Cardiac muscle cell (in vitro differentiated cells and primary cell): ENCODE measurements around the gene PIGQ. TPM values are rescaled to one million over a fixed set of nuclear protein-coding genes. Genes with fewer than 3 reads are reported as not detected.

Experiments
- DNase-seq, 2 donors: peaks; one replicate each; pipeline versions ENCODE4 v3.0.0 to v3.0.0-alpha.2; 2010 to 2017; ENCODE audit warnings: low read depth in 1 of 2, low spot score in 1 of 2
- H3K27ac ChIP-seq: fragments of 200-600 bp; sonication (generic); 2 replicates; pipeline ENCODE4 v1.5.1; 2016
- H3K27me3 ChIP-seq: fragments of 200-600 bp; sonication (generic); 2 replicates; pipeline ENCODE4 v1.6.0; 2016; ENCODE audit warnings: control low read depth
- H3K36me3 ChIP-seq: fragments of 200-600 bp; sonication (generic); 2 replicates; pipeline ENCODE4 v1.5.1; 2016; ENCODE audit warnings: control low read depth
- H3K4me1 ChIP-seq: fragments of 200-600 bp; sonication (generic); 2 replicates; pipeline ENCODE4 v1.8.1; 2017; ENCODE audit warnings: low read depth, mild to moderate bottlenecking, mixed run types
- H3K4me3 ChIP-seq: fragments of 200-600 bp; sonication (generic); 2 replicates; pipeline ENCODE4 v1.5.1; 2016; ENCODE audit warnings: mild to moderate bottlenecking
- H3K9me3 ChIP-seq: fragments of 200-600 bp; sonication (generic); 2 replicates; pipeline ENCODE4 v1.5.1; 2017; ENCODE audit warnings: low read depth, mild to moderate bottlenecking, control low read depth
- CTCF ChIP-seq: IDR thresholded peaks from 2 replicates; pipeline ENCODE4 v1.5.1; 2012; ENCODE audit warnings: low read depth, mild to moderate bottlenecking, low read length
- polyA plus RNA-seq: library from polyadenylated mRNA; unstranded; fragments of >200 nt; fragmentation: Nextera tagmentation; extraction: Ambion mirVana; gene quantifications from 2 replicates; pipeline ENCODE4 v1.2.1, GENCODE V29; 2016
- total RNA-seq: library from RNA; depleted of rRNA; stranded (reverse); fragments of >200 nt; gene quantifications from 2 replicates; pipeline ENCODE4 v1.2.3, GENCODE V29; 2016

PIGQ gene
- total and polyA plus RNA-seq, 2 experiments from 2014 or later: 110 to 124 TPM

- Histone ChIP-seq H3K9me3 (no peaks in the 10 kb centered on the region), H3K4me1 (peaks cover 13% of the 10 kb centered on the region), H3K36me3 (no peaks in the 10 kb centered on the region), H3K27me3 (no peaks in the 10 kb centered on the region), H3K4me3 (no peak overlapping the region), H3K27ac (no peak overlapping the region)
- TF ChIP-seq CTCF: no peak
- DNase-seq: no peak
Measured at GRCh38 chr16:583470-583814, 13.7 kb downstream of the PIGQ start.

- no peak for DNase-seq
- H3K4me1 ChIP-seq: peaks cover 13% of the 10 kb centered on the region
Measured at GRCh38 chr16:583815-584591, 14.2 kb downstream of the PIGQ start.

GRCh38 chr16:585351-585750 lies 15.6 kb downstream of the PIGQ start:
- TF ChIP-seq CTCF: no peak
- no peak overlapping the region for H3K27ac ChIP-seq
- peaks cover 13% of the 10 kb centered on the region for H3K4me1 ChIP-seq
- H3K36me3 ChIP-seq: no peaks in the 10 kb centered on the region
- H3K4me3 ChIP-seq: no peak overlapping the region
- no peak for DNase-seq
- H3K27me3 ChIP-seq: no peaks in the 10 kb centered on the region
- no peaks in the 10 kb centered on the region for H3K9me3 ChIP-seq

More at GRCh38 chr16:583815-584591, 14.2 kb downstream of the PIGQ start:
- Histone ChIP-seq H3K36me3 (no peaks in the 10 kb centered on the region), H3K27me3 (no peaks in the 10 kb centered on the region), H3K4me3 (no peak overlapping the region), H3K27ac (no peak overlapping the region), H3K9me3 (no peaks in the 10 kb centered on the region)
- TF ChIP-seq CTCF: no peak

GRCh38 chr16:586047-586644 lies 16.4 kb downstream of the PIGQ start:
- Histone ChIP-seq H3K4me1 (peaks cover 19% of the 10 kb centered on the region), H3K4me3 (no peak overlapping the region), H3K36me3 (no peaks in the 10 kb centered on the region), H3K9me3 (no peaks in the 10 kb centered on the region), H3K27ac (no peak overlapping the region), H3K27me3 (no peaks in the 10 kb centered on the region)
- DNase-seq: peak in 1 of 2 donors; percentile 30
- TF ChIP-seq CTCF: no peak

- Histone ChIP-seq H3K4me1 (peaks cover 19% of the 10 kb centered on the region), H3K9me3 (no peaks in the 10 kb centered on the region), H3K27me3 (no peaks in the 10 kb centered on the region), H3K27ac (no peak overlapping the region), H3K36me3 (no peaks in the 10 kb centered on the region), H3K4me3 (no peak overlapping the region)
- peak in 1 of 2 donors; percentile 21 for DNase-seq
- TF ChIP-seq CTCF: no peak
Measured at GRCh38 chr16:586645-587590, 17.1 kb downstream of the PIGQ start.
